Prostate gland (tissue), 2 donors: Measurements from ENCODE around the gene KCNQ1. TPM values are rescaled to one million over a fixed set of nuclear protein-coding genes. Genes with fewer than 3 reads are reported as not detected.

ENCODE experiments used
- DNase-seq: peaks from one replicate; pipeline ENCODE4 v3.0.0-alpha.2; 2019; ENCODE audit warnings: low spot score
- H3K27ac ChIP-seq, 2 donors: fragments of 200-600 bp; sonication (generic); 2 replicates each; pipeline ENCODE4 v1.5.1; 2017 to 2019
- H3K27me3 ChIP-seq: fragments of 200-600 bp; sonication (generic); replicated peaks from 2 replicates; pipeline ENCODE4 v1.5.1; 2019; ENCODE audit not compliant: insufficient read depth
- H3K36me3 ChIP-seq, 2 donors: fragments of 200-600 bp; sonication (generic); 1 replicate in 1 of 2; 2 replicates in 1 of 2; pipeline versions ENCODE4 v1.5.1 to v1.8.1; 2017 to 2019
- H3K4me1 ChIP-seq: fragments of 200-600 bp; sonication (generic); replicated peaks from 2 replicates; pipeline ENCODE4 v1.5.1; 2019
- H3K4me3 ChIP-seq, 2 donors: fragments of 200-600 bp; sonication (generic); 2 replicates each; pipeline ENCODE4 v1.5.1; 2017 to 2019
- H3K9me3 ChIP-seq: fragments of 200-600 bp; sonication (generic); 2 replicates; pipeline ENCODE4 v1.5.1; 2017
- POLR2A ChIP-seq: fragments of 450-650 bp; IDR thresholded peaks from one replicate; pipeline ENCODE4 v1.6.1; 2016; ENCODE audit warnings: antibody characterized with exemption, mild to moderate bottlenecking
- POLR2AphosphoS5 ChIP-seq: sonication (generic); formaldehyde crosslinking; IDR thresholded peaks from one replicate; pipeline ENCODE4 v1.6.1; 2017; ENCODE audit warnings: antibody characterized with exemption
- WGBS: methylation state at CpG from one replicate; pipeline ENCODE4 v1.1.5; 2018; 5-methylcytosine and 5-hydroxymethylcytosine counted together
- intact Hi-C: fragments of 100-400 bp; cut with DNase I; formaldehyde crosslinking; loops from one replicate; pipeline ENCODE4 v1.14.2; 2022
- total RNA-seq, 2 donors: library from RNA; depleted of rRNA; stranded (reverse); fragments of >200 nt; gene quantifications; one replicate each; pipeline ENCODE4 v1.1.0, GENCODE V29; 2016
- TF ChIP-seq, protein P1 (sequence below), 4 experiments: fragments of 200-600 bp in 2 of 4; fragments of 450-650 bp in 2 of 4; sonication (generic) in 2 of 4; IDR thresholded peaks; 1 replicate in 3 of 4; 2 replicates in 1 of 4; pipeline ENCODE4 v1.5.1; 2016 to 2019; ENCODE audit warnings: antibody characterized with exemption in 4 of 4, mild to moderate bottlenecking in 2 of 4, moderate library complexity in 2 of 4

The KCNQ1 gene
- total RNA-seq, 2 donors from 2014 or later, result 10.0 to 33.8 TPM

- DNase-seq, result no peak
- H3K36me3 ChIP-seq, result no peaks in the 10 kb centered on the region
- TF ChIP-seq POLR2A (no peak), POLR2AphosphoS5 (no peak)
- TF ChIP-seq, protein P1, sequence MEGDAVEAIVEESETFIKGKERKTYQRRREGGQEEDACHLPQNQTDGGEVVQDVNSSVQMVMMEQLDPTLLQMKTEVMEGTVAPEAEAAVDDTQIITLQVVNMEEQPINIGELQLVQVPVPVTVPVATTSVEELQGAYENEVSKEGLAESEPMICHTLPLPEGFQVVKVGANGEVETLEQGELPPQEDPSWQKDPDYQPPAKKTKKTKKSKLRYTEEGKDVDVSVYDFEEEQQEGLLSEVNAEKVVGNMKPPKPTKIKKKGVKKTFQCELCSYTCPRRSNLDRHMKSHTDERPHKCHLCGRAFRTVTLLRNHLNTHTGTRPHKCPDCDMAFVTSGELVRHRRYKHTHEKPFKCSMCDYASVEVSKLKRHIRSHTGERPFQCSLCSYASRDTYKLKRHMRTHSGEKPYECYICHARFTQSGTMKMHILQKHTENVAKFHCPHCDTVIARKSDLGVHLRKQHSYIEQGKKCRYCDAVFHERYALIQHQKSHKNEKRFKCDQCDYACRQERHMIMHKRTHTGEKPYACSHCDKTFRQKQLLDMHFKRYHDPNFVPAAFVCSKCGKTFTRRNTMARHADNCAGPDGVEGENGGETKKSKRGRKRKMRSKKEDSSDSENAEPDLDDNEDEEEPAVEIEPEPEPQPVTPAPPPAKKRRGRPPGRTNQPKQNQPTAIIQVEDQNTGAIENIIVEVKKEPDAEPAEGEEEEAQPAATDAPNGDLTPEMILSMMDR (IDR thresholded peaks at IDR 0.05), result no peak
- H3K27ac ChIP-seq, result no peak overlapping the region
- H3K9me3 ChIP-seq, result no peaks in the 10 kb centered on the region
- intact Hi-C loops, result no loop called here
- H3K4me1 ChIP-seq, result no peaks in the 10 kb centered on the region
- no peaks in the 10 kb centered on the region for H3K27me3 ChIP-seq
- no peak overlapping the region for H3K4me3 ChIP-seq
- 95% methylated on average over 6 of the region's 6 CpGs for WGBS
Measured at GRCh38 chr11:2789791-2790567, 345.2 kb downstream of the KCNQ1 start.

DNA sequence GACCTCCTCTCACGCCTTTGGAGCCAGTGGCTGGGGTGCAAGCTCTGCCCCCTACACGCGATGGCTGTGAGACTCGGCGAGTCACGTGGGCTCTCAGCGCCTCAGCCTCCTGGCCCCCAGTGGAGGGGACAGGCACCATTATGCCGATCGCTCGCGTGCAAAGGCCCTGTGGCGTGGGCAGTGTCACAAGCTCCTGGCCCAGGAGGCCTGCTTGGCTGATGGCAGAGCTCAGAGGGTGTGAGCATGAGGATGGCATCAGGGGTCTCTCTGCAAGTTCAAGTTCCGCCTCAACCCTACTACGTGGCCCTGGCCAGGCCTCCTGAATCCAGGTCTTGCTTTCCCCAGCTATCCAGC is 345.7 kb downstream of the KCNQ1 start:
- no peak for DNase-seq
- TF ChIP-seq, protein P1 (IDR thresholded peaks at IDR 0.05), result no peak
- no peak for TF ChIP-seq POLR2AphosphoS5
- TF ChIP-seq POLR2A, result no peak
- no peaks in the 10 kb centered on the region for H3K4me1 ChIP-seq
- no peak overlapping the region for H3K4me3 ChIP-seq
- H3K36me3 ChIP-seq, result no peaks in the 10 kb centered on the region
- no peak overlapping the region for H3K27ac ChIP-seq
- 98% methylated on average over 14 of the region's 14 CpGs for WGBS
- no peaks in the 10 kb centered on the region for H3K27me3 ChIP-seq
- no peaks in the 10 kb centered on the region for H3K9me3 ChIP-seq
- intact Hi-C loops, result no loop called here

- TF ChIP-seq POLR2AphosphoS5 (no peak), POLR2A (no peak)
- TF ChIP-seq, protein P1 (IDR thresholded peaks at IDR 0.05), result no peak
Measured at GRCh38 chr11:2791139-2791520, 346.3 kb downstream of the KCNQ1 start.

DNA sequence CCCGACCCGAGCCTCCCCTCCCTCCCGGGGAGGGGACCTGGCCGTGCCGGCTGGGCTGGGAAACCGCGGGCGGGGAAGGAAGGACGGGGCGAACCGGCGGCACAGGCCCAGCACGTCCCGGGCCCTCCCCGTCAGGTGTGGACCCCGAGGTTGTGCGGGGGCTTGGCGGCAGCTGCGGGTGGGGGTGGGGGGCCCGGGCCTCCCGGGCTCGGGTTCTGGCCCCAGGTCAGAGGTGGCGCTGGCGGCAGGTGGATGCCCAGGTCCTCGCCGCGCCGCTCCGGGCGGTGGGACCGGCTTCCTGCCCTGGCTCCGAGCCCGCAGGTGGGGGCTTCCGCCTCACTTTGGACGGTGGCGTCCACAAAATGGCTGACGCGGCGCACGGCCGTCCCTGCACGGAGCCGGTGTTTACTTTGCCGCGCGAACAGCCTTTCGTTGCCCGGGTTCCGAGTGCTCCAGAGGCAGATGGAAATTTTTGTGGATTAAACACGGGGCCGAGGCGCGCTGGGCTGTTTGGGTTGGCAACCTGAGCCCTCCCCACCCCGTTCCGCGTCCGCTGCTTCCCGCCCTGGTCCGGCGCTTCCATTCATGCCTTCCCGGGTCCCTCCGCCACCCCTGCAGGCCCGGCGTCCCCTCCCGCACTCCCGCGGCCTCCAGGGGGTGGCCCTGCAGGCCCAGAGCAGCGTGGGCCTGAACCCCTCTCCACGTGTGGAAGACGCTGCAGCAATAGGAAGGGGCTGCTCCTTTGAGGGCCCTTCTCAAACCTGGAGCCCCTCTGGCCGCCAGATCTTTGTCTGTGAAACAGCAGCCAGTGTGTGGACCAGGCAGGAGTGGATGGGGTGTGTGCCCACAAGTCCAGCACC is 346.9 kb downstream of the KCNQ1 start:
- H3K4me1 ChIP-seq, result no peaks in the 10 kb centered on the region
- TF ChIP-seq, protein P1 (IDR thresholded peaks at IDR 0.05), result no peak
- TF ChIP-seq POLR2AphosphoS5, result no peak
- no peak for TF ChIP-seq POLR2A
- WGBS, result 8% methylated on average over 54 of the region's 71 CpGs
- intact Hi-C loops, result no loop called here
- H3K4me3 ChIP-seq, result peak overlapping the region; percentile 40 to 45
- peak overlapping the region; percentile 55 to 63 for H3K27ac ChIP-seq
- no peaks in the 10 kb centered on the region for H3K27me3 ChIP-seq
- H3K36me3 ChIP-seq, result no peaks in the 10 kb centered on the region
- H3K9me3 ChIP-seq, result no peaks in the 10 kb centered on the region
- DNase-seq, result no peak

More at GRCh38 chr11:2791139-2791520, 346.3 kb downstream of the KCNQ1 start:
- H3K4me1 ChIP-seq, result no peaks in the 10 kb centered on the region
- intact Hi-C loops, result no loop called here
- no peaks in the 10 kb centered on the region for H3K36me3 ChIP-seq
- H3K27me3 ChIP-seq, result no peaks in the 10 kb centered on the region
- DNase-seq, result no peak
- 85% methylated on average over 18 of the region's 20 CpGs for WGBS
- peak overlapping the region in 1 of 2 donors; percentile 55 for H3K27ac ChIP-seq
- peak overlapping the region; percentile 40 to 45 for H3K4me3 ChIP-seq
- H3K9me3 ChIP-seq, result no peaks in the 10 kb centered on the region
